HL-60 (cell line): ENCODE results near the gene OR5B21.

Source experiments
- POLR2AphosphoS5 ChIP-seq: IDR thresholded peaks from 2 replicates; pipeline ENCODE4 v1.6.1; 2012; ENCODE audit warnings: low read depth
- TF ChIP-seq, protein P1 (sequence below): IDR thresholded peaks from one replicate; pipeline ENCODE4 v1.5.1; 2011; ENCODE audit warnings: low read length, control low read depth, inconsistent platforms; ENCODE audit not compliant: insufficient read depth

GRCh38 chr11:58466293-58466692 lies 41.6 kb downstream of the OR5B21 start:
- TF ChIP-seq, protein P1, sequence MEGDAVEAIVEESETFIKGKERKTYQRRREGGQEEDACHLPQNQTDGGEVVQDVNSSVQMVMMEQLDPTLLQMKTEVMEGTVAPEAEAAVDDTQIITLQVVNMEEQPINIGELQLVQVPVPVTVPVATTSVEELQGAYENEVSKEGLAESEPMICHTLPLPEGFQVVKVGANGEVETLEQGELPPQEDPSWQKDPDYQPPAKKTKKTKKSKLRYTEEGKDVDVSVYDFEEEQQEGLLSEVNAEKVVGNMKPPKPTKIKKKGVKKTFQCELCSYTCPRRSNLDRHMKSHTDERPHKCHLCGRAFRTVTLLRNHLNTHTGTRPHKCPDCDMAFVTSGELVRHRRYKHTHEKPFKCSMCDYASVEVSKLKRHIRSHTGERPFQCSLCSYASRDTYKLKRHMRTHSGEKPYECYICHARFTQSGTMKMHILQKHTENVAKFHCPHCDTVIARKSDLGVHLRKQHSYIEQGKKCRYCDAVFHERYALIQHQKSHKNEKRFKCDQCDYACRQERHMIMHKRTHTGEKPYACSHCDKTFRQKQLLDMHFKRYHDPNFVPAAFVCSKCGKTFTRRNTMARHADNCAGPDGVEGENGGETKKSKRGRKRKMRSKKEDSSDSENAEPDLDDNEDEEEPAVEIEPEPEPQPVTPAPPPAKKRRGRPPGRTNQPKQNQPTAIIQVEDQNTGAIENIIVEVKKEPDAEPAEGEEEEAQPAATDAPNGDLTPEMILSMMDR, result no peak
- no peak for TF ChIP-seq POLR2AphosphoS5
